NCI-H146 treated with DMSO at 0.1 percent for 48 hours (cell line): ENCODE data around the gene SMURF1.
"Not testable (repeated sequence)": the region's sequence is repeated elsewhere in the genome, so short reads cannot be mapped to it uniquely, and the experiment has no call there.

ENCODE experiments used
- DNase-seq: peaks from one replicate; lab custom pipeline; 2025; ENCODE audit not compliant: unreplicated experiment; lab: John Stamatoyannopoulos, UW

SMURF1 gene

DNA sequence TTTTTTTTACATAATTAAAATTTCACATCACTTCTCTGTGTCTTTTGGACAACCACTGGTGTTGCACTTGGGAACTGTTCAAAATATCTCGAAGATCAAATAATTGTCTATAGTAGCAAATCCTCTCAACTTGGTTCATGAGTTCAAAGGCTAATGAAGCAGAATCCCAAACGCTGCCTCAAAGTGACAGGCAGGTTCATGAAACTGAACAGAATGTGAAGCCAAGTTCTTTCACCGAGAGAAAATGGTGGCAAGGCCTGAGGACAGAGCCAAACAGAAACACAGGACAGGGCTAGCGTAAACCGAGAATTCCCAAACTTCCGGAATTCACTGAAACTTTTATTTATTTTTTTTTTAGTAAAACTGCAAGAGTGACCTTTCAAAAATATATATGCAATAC, 21.1 kb downstream of the SMURF1 start:
- no peak for DNase-seq

DNA sequence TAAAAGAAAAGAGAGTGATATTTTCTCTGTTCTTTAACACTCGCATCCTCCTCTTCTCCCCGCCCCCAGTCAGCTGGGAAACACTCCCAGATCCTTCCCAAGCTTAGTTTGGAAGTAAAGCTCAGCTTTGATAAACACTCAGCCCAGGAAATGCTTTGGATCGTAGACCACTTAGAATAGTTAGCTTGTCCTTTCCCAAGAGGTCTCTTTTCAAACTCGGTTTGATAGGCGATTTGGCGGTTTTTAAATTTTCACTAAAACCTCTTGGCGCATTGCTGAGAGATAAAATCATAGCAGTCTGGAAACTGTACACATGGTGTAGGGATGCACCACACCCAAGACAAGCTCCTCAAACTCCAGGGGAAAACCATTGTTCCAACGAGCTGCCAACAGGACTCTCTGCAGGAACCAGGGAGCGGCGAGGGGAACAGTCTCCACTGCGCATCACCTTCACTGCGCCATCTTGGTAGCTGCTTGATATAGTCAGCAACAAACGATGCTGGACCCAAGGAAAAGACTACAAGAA, 22.3 kb downstream of the SMURF1 start:
- DNase-seq: no peak

DNA sequence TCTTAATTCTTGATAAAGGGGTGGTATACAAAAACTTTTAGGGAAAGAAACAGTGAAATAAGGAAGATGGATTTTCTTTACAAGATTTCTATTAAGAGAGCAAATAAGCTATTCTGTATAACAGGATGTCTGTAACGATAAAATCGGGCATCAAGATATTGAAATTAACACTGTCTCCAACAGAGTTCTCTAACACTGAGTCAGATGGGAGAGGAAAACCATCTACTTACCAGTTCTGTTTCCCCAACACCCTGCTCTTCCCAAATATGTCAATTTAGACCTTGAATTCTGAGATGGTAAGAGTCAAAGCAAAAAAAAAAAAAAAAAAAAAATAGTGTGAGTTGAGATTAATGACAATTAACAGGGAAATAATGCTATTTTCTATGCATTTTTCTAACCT, 23.0 kb downstream of the SMURF1 start:
- DNase-seq: no peak

GRCh38 chr7:99120501-99120900, 23.4 kb downstream of the SMURF1 start:
- no peak for DNase-seq

GRCh38 chr7:99118077-99118476, 25.8 kb downstream of the SMURF1 start:
- DNase-seq: no peak

GRCh38 chr7:99116144-99116543, 27.8 kb downstream of the SMURF1 start:
- DNase-seq: no peak

- DNase-seq: no peak
Observed at GRCh38 chr7:99115379-99115778, 28.5 kb downstream of the SMURF1 start.

GRCh38 chr7:99112979-99113378, 30.9 kb downstream of the SMURF1 start:
- DNase-seq: no peak

DNA sequence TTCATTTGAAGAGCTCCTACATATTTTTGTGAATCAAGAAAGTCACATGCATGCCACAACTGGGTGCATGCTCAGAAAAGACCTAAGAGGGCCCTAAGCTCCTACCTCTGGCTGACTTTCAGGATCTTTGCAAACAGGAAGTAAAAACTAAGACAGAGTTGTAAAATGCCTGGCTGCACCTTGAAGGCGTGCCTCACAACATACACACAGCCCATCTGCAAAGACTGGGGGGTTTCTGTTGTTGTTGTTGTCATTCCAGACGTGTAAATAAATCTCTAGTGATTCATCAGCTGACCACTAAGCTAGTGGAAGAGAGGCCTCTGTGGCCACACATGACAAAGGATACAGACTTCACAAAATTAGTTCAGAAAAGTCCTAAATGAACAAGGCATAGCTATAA, 31.8 kb downstream of the SMURF1 start:
- no peak for DNase-seq

DNA sequence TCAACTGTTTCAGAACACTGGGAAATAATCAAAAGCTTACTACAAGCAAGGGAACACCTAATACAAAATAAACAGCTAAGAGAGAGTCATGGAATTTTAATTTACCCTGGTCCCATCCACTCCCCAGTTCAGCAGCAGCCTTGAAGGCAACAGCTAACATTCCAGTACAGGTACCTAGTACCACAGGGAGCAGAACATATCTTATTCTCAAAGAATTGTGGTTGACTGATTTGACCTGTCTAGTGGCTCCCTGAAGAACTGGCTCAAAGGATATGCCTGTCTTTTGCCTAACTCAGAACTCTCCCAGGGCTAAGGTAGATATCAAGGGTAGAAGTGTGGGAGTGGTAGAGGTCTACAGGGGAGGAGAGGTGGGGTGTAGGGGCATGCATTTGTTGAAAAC, 32.3 kb downstream of the SMURF1 start:
- DNase-seq: no peak

DNA sequence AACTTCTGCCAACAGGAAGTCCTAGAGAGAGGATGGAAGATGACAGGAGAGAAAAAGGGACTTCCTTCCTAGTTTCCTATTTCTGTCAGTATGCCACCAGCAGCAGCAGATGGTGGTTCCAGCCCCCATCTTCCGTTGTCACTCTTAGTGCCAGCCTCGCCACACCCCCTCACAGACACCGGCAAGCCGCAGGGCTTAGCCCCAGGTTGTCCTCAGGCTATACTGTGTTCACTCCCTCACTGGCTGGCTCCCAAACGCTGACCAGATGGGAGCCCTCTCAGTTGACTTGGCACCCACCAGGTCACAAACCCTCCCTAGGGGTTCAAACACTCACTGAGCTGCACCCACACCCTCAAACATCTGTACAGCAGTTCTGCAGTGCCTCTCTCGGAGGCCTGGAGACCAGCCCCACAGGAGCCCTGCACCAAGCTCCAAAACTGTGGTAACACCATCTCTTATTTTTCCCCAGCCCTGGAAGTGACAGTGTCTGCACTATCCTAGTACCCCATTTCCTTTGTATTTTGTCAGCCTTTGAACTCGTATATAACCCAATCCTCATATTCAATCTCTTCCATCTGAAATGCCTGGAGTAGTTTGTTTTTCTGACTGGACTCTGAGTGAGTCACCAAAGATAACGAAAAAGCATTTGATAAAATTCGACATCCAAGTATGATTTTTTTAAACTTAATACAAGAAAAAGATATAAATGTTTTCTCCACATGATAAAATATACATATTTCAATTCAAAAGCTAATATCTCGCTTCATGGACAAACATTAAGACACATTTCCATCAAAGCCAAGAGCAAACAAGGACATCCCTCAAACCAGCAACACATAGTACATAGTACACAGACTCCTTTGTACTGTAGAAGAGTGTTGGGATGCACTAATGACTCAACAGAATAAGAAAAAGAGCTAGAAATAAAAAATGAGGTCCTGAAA, 34.5 kb downstream of the SMURF1 start:
- no peak for DNase-seq

DNA sequence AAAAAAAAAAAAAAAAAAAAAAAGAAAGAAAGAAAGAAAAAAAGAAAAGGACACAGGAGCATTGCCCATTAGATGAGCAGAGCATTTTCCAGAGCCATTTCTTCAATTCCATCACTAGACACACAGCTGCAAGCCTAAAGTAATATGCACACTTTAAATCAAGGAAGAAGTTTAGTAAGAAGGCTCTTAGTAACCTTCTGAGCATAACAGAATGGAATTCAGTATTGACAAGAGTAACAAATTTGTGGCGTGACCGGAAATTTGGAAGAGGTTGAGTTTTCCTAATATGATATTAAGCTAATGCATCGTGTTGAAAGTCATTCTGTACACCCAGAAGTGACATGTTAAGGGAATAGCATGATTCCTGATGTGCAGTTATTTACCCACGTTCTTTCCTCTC, 35.3 kb downstream of the SMURF1 start:
- no peak for DNase-seq

DNA sequence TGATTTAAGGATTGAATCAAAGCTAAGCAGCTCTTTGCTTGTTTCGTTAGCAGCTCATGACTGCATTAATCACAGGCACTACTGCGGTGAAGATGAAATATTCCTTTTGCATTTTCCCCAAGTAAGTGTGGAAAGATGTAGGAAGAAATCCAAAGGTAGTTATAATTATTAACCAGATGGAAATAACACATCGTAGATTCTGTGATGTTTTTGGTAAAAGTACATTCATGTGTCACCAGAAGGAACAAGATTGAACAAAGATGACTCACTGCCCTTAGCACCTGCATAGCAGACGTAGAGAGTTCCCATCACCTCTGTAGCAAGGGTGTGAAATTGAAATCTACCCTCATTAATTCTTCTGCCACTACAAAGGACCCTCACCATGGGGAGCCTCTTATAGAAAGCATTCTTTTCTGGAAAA, 37.1 kb downstream of the SMURF1 start:
- no peak for DNase-seq

DNA sequence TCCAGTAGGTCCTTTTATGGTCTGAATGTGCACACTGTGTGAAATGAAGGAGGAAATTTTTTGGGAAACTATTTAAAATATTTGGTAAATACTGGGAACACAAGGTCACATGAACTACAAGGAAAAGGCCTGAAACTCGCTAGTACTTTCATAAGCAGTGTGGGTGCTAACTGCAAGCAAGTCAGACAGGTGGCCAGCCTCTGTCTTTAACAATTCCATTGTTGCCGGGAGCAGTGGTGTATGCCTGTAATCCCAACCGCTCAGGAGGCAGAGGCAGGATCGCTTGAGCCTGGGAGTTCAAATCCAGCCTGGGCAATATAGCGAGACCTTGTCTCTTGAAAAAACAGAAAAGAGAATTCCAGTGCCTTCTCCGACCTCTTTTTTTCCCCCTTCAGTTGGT, 37.5 kb downstream of the SMURF1 start:
- no peak for DNase-seq

- DNase-seq: no peak
Observed at GRCh38 chr7:99105756-99106155, 38.2 kb downstream of the SMURF1 start.

DNA sequence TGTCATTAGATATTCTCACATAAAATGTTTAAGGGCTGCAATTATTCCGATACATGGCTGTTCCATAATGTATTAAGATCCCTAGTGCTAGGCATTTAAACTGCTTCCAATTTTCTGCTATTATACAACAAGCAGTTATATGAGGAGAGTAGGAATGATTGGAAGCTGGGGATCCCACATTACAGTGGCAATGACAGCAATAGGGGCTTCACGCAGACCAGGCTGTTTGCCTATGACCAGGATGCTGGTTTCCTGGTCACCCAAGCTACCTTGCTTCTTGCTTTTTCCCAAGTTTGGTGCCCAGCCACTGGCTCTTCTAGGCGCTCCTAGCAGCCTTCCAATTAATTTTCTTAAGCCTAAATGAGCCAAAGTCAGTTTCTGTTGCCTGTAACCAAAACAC, 39.3 kb downstream of the SMURF1 start:
- no peak for DNase-seq

GRCh38 chr7:99103836-99104235, 40.1 kb downstream of the SMURF1 start:
- DNase-seq: not testable (repeated sequence)

DNA sequence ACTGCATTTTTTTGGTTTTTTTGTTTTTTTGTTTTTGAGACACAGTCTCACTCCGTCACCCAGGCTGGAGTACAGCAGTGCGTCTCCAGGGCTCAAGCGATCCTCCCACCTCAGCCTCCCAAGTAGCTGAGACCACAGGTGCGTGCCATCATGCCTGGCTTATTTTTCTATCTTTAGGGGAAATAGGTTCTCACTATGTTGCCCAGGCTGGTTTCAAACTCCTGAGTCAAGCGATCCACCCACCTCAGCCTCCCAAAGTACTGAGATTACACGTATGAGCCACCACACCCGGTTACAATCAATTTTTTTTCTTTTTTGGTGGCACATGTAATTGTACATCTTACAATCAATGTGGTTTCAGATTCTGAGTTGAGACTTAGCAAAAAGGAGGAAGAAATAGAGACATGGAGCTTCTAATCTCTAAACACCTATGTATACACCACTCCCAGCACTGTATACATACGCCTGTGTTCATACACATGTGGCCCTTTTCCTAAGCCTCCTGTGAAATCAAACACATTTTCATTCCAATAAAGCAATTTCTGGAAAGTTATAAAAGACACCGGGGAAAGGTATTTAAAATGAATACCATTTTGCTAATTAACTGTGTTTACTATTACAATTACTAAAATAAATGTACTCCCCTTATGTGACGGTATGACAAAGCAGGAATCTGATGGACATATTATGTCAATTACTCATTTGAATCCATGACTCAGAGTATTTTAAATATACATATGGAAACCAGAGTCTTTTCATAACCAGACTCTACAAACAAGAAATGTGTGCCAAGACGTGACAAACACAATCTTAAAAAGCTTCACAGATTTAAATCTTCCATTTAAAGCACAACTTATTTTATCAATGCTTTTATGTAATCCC, 40.9 kb downstream of the SMURF1 start:
- DNase-seq: no peak

- DNase-seq: no peak
Observed at GRCh38 chr7:99102361-99102760, 41.5 kb downstream of the SMURF1 start.

- DNase-seq: not testable (repeated sequence)
Observed at GRCh38 chr7:99101516-99101915, 42.4 kb downstream of the SMURF1 start.

DNA sequence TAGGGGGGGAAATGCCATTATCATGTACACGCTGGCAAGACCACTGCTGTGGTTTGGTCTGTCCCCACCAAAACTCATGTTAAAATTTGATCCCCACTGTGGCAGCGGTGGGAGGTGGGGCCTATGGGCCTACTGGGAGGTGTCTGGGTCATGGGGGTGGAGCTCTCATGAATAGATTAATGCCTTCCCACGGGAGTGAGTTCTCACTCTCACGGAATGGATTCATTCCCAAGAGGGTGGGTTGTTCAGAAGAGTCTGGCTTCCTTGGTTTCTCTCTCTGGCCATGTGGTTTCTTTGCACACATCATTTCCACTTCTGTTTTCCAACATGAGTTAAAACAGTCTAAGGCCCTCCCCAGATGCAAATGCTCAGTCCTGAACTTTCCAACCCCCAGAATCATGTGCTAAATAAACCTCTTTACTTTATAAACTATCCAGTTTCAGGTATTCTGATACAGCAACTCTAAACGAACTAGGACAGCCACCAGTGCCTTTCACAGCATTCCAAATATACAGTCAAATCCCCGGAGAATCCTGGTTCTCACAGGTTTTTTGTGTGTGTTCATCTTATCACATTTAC, 44.3 kb downstream of the SMURF1 start:
- no peak for DNase-seq
